GM12873 (cell line): ENCODE results near the gene NTNG1.

Source experiments
- CTCF ChIP-seq: IDR thresholded peaks from 2 replicates; pipeline ENCODE4 v1.5.1; 2012; ENCODE audit warnings: low read depth, mild to moderate bottlenecking, moderate library complexity, low read length, control low read depth; ENCODE audit not compliant: insufficient read depth; ENCODE audit errors: missing control alignments

NTNG1 gene

DNA sequence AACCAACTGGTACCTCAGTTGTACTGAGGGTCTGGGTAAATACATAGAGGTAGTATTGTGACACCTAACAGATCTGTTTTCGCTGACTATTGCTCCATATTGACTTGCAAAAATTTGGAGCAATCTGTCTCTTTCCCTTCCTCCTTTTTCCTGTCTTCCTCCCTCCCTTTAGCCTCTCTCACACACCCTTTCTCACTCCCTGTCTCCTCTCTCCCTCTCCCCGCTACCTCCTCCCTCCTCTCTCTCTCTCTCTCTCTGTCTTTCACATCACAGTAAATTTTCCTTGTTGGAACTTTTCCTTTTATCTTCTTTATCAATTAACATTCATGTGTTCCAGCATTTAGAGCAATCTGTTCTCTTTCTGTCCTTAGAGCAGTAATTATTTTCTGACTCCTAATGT is 278.2 kb downstream of the NTNG1 start:
- no peak for TF ChIP-seq CTCF

DNA sequence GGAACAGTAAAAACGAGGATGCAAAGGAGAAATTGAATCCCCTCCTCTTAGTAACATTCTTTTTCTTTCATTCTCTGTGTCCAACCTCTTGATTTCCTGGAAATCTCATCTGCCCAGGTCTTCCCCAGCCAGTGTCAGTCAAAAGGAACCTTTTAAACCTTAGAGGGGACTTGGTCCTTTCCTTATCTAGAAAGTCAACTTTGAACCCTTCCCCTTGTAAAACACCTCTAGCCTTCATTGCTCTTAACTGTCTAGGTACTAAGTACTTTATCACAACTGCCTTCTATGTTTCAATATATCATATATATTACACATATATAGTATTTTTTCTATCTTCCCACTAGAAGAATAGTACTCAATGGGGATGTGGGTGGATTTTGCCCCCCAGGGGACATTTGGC is 282.1 kb downstream of the NTNG1 start:
- no peak for TF ChIP-seq CTCF

DNA sequence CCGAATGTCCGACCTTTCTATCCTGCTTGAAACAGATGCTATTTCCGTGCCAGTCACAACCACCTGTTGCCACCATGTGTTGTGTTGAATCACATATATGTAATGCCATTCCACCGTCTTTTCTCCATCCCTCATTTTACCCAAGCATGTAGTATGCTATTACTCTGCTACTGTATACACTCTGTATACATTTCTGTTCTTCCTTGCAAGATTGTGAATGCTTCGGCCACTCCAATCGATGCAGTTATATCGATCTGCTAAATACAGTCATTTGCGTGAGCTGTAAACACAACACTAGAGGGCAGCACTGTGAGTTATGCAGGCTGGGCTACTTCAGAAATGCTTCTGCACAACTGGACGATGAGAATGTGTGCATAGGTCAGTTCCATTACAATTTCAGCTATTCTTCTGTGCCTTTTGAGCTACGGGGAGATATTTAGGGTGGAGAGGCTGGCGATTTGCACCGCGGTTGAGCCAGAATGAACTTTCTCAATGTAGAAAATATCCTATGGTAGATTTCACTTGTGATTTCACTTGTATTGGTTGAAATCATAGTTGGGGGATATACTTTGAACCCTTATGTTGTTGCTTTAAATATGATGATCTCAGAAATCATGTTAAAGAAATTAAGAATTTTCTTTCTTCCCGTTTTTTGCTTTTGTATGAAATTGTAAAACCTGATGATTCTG is 289.8 kb downstream of the NTNG1 start:
- TF ChIP-seq CTCF: peak; percentile 78

DNA sequence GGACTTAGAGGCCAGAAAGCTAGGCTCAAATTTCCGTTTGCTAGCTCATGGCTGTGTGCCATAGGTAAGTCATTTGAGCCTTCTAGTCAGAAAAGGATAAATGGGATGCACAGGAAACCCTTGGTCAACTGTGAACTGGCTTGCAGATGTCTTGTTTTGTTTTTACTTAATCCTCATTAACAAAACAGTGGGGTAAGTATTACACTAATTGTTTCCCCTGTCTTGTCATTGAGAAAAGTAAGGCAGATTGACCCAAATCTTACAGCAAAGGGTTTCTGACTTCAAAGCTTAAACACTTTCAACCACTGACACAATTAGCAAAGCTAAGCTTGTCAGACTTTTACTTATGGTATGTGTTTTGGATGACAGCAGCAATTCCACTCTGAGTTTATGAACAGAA is 291.3 kb downstream of the NTNG1 start:
- no peak for TF ChIP-seq CTCF

DNA sequence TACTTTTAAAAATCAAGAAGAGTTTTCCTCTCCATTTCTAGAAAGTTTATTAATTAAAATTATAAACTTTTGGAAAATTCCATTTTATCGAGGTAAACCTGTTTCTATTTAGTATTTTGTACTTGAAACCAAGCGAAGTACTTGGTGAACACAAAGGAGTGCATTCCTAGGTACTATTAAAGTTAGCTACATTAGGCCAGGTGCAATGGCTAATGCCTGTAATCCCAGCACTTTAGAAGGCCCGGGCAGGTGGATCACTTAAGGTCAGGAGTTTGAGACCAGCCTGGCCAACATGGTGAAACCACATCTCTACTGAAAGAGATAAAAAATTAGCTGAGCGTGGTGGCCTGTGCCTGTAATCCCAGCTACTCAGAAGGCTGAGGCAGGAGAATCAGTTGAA is 292.2 kb downstream of the NTNG1 start:
- TF ChIP-seq CTCF: no peak

DNA sequence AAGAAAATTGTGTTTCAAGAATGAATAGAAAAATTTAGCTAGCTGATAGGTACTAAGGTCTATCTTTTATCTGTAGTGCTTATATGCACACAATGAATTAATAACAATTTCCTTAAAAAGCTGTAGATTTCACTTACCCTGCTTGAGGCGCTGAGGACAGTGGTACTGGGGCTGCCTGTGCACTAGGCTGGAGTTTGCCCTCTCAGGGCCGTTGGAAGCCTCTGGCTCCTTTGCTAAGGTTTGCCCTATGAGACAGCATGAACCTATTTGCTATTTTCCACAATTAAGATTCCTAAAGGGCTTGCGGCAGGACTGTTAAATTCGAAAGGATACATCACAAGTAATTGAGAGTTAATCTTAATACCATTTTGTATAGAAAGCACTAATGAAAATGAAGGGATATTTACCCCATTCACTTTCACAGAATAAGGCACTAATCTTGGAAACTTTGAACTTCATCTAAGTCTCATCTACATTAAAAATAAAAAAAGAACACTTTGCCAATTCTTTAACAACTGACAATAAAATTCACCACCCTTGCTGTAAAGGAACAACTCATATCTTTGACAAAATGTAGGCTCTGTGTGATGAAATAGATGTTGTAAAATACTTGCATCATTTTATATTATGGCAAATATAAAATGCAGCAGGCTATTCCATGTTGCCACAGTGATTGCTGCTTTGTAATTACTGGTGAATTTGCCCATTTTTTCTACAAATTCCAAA is 293.0 kb downstream of the NTNG1 start:
- no peak for TF ChIP-seq CTCF

GRCh38 chr1:107434361-107434693 is 293.5 kb downstream of the NTNG1 start:
- TF ChIP-seq CTCF: no peak
